KOPT-K1 (cell line): ENCODE results near the gene ANKMY2.
A peak's percentile ranks its signal among the peaks of the same experiment; 100 is the strongest.

Experiments
- H3K27ac ChIP-seq: fragments of 200-600 bp; sonication (generic); 2 replicates; pipeline ENCODE4 v1.5.1; 2016; ENCODE audit warnings: antibody characterized with exemption, mild to moderate bottlenecking, low read depth, low read length; ENCODE audit not compliant: poor library complexity, severe bottlenecking
- H3K36me3 ChIP-seq: fragments of 200-600 bp; sonication (generic); 2 replicates; pipeline ENCODE4 v1.5.1; 2017; ENCODE audit warnings: antibody characterized with exemption, mild to moderate bottlenecking, low read length, moderate library complexity; ENCODE audit not compliant: insufficient read depth
- H3K9me3 ChIP-seq: fragments of 200-600 bp; sonication (generic); 2 replicates; pipeline ENCODE4 v1.5.1; 2017; ENCODE audit warnings: antibody characterized with exemption, low read length, mild to moderate bottlenecking; ENCODE audit not compliant: insufficient read depth, poor library complexity, severe bottlenecking

Gene ANKMY2

GRCh38 chr7:16648551-16648950, 3.0 kb upstream of the ANKMY2 start:
- no peaks in the 10 kb centered on the region for H3K9me3 ChIP-seq
- H3K36me3 ChIP-seq: peaks cover 13% of the 10 kb centered on the region
- no peak overlapping the region for H3K27ac ChIP-seq

GRCh38 chr7:16647435-16647960, 1.9 kb upstream of the ANKMY2 start:
- Histone ChIP-seq H3K36me3 (peaks cover 13% of the 10 kb centered on the region), H3K27ac (no peak overlapping the region), H3K9me3 (no peaks in the 10 kb centered on the region)

DNA sequence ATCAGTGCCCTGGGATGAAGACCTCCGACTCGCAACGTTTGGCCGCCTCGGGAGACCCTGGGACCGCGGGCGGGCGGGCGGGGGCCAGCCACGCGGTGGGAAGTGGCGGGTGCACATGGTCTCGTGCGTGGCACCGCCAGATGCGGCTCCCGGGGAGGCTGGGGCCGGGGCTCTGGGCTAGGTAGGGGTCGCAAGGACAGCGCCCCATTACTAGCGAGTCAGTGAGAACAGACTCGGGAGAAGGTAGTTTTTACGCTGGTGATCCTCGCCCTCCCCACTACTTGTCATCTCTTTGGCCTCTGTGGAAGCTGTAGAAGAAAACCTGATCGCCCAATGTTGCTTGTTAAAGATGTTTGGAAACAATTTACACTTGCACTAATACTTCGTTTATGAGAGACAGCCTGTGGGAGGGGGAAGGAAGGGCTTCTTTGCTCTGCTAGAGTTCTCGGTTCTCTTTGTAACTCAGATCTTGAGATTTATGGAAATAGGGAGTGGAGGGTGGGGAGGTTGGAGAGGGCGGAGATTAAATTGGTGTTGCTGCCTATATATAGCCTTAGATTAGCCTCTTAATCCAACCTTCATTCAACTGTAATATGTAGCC, 1.0 kb upstream of the ANKMY2 start:
- Histone ChIP-seq H3K36me3 (peaks cover 6% of the 10 kb centered on the region; the same call in 1 of the 2 replicates), H3K27ac (peak overlapping the region; percentile 79)

GRCh38 chr7:16644636-16645592, 640 bp downstream of the ANKMY2 start:
- 0 out of 2 replicates have a peak, but pooled peaks cover 6% of the 10 kb centered on the region for H3K36me3 ChIP-seq
- H3K27ac ChIP-seq: peak overlapping the region; percentile 79
- no peaks in the 10 kb centered on the region for H3K9me3 ChIP-seq

More for the DNA sequence above, 1.0 kb upstream of the ANKMY2 start:
- no peaks in the 10 kb centered on the region for H3K9me3 ChIP-seq

DNA sequence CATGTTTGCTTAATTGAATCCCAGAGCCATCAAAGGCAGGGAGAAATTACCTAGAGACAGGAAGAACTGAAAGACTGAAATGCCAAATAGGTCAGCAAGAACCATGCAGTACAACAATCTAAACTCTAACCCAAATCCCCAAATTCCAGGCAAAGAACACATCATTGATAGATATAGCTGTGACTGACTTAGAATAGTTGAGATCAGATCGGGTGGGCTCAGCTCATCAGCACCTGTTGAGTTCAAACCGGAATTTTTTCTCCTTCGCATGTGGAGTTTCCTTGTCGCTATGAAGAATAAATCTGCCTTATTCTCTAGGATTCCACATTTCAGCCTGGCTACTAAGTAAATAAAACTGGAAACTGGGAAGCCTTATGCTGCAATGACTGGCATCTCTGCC, 1.4 kb downstream of the ANKMY2 start:
- Histone ChIP-seq H3K9me3 (no peaks in the 10 kb centered on the region), H3K36me3 (peaks cover 9% of the 10 kb centered on the region; the same call in 1 of the 2 replicates), H3K27ac (peak overlapping the region; percentile 79)

DNA sequence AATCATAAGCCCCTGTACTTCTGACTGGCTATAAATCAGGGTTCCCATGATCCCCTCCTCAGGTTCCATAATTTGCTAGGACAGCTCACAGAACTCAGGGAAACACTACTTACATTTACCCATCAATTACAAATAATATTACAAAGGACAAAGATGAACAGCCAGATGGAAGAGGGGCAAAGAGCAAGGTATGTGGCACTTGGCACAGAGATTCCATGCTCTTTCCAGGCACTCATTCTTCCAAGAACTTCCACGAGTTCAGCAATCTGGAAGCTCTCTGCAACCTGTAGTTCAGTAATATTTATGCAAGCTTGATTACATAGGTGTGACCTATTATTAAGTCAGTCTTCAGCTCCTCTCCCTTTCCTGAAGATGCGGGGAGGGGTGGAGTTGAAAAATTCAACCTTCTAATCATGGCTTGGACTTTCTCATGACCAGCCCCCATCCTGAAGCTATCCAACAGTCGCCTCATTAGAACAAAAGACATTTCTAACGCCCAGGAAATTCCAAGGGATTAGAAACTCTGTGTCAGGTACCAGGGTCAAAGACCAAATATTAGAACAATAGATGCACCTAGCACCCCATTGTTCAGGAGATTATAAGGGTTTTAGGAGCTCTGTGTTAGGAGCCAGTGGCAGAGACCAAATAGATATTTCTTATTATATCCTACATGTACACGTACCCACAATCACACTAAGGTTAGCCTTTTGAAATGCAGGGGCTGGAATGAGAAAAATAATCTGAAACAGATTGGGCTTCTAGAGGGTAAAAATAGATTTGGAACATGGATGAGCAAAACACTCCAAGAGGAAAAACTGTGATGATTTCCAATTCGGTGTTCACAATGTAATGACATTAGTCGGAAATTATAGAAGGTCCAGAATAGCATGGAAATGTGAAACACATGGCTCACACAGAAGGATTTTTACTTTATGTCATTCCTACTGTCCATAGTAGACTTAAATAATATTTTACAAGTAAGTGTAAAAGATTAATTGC, 7.0 kb downstream of the ANKMY2 start:
- peaks cover 24% of the 10 kb centered on the region for H3K36me3 ChIP-seq
- H3K9me3 ChIP-seq: no peaks in the 10 kb centered on the region
- H3K27ac ChIP-seq: no peak overlapping the region

GRCh38 chr7:16637379-16637778, 8.2 kb downstream of the ANKMY2 start:
- no peaks in the 10 kb centered on the region for H3K9me3 ChIP-seq
- peaks cover 24% of the 10 kb centered on the region for H3K36me3 ChIP-seq
- H3K27ac ChIP-seq: no peak overlapping the region

DNA sequence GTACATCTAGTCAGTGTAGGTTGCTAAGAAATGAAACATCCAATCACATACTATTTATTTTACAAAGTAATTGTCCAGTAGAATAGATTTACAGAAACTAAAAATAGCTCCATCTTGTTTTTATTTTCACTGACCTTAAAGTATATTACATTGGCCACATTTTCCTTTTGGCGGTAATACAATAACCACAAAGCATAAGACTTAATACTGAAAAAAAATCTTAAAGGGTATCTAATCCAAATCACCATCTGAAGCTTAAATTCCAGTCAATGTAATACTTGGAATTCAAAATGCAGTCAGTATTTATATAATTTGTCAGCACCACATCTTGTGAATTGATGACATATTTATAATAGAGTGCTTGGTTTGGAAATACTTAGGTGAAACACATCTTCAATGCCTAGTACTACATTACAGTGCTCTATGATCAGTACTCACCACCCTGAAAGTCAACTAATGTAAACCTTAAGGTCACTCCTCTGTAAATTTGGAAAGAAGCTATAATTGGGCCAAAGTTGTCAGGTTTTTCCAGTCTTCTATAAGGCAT, 8.9 kb downstream of the ANKMY2 start:
- Histone ChIP-seq H3K9me3 (no peaks in the 10 kb centered on the region), H3K27ac (no peak overlapping the region), H3K36me3 (peaks cover 28% of the 10 kb centered on the region)

GRCh38 chr7:16634271-16634738, 11.2 kb downstream of the ANKMY2 start:
- Histone ChIP-seq H3K9me3 (no peaks in the 10 kb centered on the region), H3K27ac (no peak overlapping the region)

GRCh38 chr7:16630654-16631053, 14.9 kb downstream of the ANKMY2 start:
- H3K9me3 ChIP-seq: no peaks in the 10 kb centered on the region
- H3K36me3 ChIP-seq: peaks cover 29% of the 10 kb centered on the region
- H3K27ac ChIP-seq: no peak overlapping the region

More at GRCh38 chr7:16634271-16634738, 11.2 kb downstream of the ANKMY2 start:
- peaks cover 24% of the 10 kb centered on the region for H3K36me3 ChIP-seq

DNA sequence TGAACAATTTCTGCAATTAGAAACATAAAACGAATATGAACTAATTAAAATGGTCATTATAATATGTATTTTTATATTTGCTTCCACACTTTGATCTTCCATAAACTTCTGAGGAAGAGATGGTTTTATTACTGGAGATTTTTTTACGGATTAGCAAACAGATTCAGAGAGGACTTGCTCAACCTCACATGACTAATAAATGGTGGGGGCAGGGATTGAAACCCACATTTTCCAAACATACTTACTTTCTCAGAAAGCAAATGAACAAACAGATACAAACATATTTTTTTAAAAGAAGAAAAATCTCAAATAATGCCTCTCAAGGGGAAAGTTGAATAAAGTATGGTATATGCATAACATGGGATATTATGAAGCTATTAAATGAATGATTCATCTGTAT, 18.3 kb downstream of the ANKMY2 start:
- no peak overlapping the region for H3K27ac ChIP-seq
- peaks cover 44% of the 10 kb centered on the region for H3K36me3 ChIP-seq
- no peaks in the 10 kb centered on the region for H3K9me3 ChIP-seq

- peaks cover 49% of the 10 kb centered on the region for H3K36me3 ChIP-seq
- H3K27ac ChIP-seq: no peak overlapping the region
- H3K9me3 ChIP-seq: no peaks in the 10 kb centered on the region
These were observed 19.2 kb downstream of the ANKMY2 start for GRCh38 chr7:16626388-16626787.

GRCh38 chr7:16619979-16620408, 25.6 kb downstream of the ANKMY2 start:
- no peaks in the 10 kb centered on the region for H3K9me3 ChIP-seq
- no peak overlapping the region for H3K27ac ChIP-seq
- peaks cover 77% of the 10 kb centered on the region for H3K36me3 ChIP-seq

DNA sequence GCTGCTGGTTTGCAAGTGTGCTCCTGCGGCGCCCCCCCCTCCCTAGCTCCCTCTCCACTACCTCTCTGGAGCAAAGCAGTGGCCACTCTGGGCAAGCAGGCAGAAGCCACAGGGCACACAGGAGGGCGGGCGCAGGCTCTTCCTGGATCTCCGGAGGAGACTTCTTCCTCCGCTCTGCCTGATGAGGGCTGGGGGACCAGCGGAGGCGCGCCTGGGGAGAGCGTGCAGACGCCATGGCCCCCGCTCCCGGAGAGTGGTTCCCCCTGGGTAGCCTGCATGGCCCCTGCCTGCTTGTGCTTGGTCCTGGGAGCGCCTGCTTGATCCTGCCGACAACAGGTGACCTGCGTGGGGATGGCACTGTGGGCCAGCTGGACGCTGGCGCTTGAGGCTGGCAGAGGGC, 29.0 kb downstream of the ANKMY2 start:
- Histone ChIP-seq H3K36me3 (peaks cover 72% of the 10 kb centered on the region), H3K9me3 (no peaks in the 10 kb centered on the region), H3K27ac (no peak overlapping the region)
